H1 (cell line): ENCODE results near the gene SHROOM3. TPM values are rescaled to one million over a fixed set of nuclear protein-coding genes. Genes with fewer than 3 reads are reported as not detected.

ENCODE experiments used
- CTCF ChIA-PET: fragments of 300-600 bp; sonication (Branson Sonifier 250); formaldehyde crosslinking; loops from one replicate; lab custom pipeline; 2021; ENCODE audit not compliant: partially characterized antibody; lab: Charles Lee
- POLR2A ChIA-PET: fragments of 300-600 bp; sonication (Branson Sonifier 250); formaldehyde crosslinking; loops from one replicate; lab custom pipeline; 2021; ENCODE audit warnings: inconsistent platforms; ENCODE audit not compliant: partially characterized antibody; lab: Charles Lee
- DNase-seq, 2 experiments: peaks; one replicate each; pipeline versions ENCODE4 v3.0.0 to v3.0.0-alpha.2; 2010 to 2022; ENCODE audit warnings: low spot score in 2 of 2, low read depth in 1 of 2, mixed read lengths in 1 of 2
- FAIRE-seq: peaks from 2 replicates; lab custom pipeline; 2011; peaks lifted over from hg19 to GRCh38; lab: Jason Lieb, UNC
- H2AFZ ChIP-seq: 2 replicates; pipeline ENCODE4 v1.8.1; 2012; ENCODE audit warnings: low read length, inconsistent platforms
- H2AK5ac ChIP-seq: 2 replicates; pipeline ENCODE4 v1.6.1; 2013; ENCODE audit warnings: low read depth, low read length
- H2BK120ac ChIP-seq: replicated peaks from 2 replicates; pipeline ENCODE3; 2013; ENCODE audit warnings: low read depth, low read length, inconsistent platforms
- H2BK12ac ChIP-seq: 2 replicates; pipeline ENCODE4 v1.6.1; 2013; ENCODE audit warnings: low read depth, low read length
- H2BK15ac ChIP-seq: 2 replicates; pipeline ENCODE4 v1.6.1; 2013; ENCODE audit warnings: low read length
- H2BK20ac ChIP-seq: 2 replicates; pipeline ENCODE4 v1.6.1; 2013; ENCODE audit warnings: low read length
- H2BK5ac ChIP-seq: 2 replicates; pipeline ENCODE4 v1.6.1; 2013; ENCODE audit warnings: low read depth, low read length
- H3K14ac ChIP-seq: 2 replicates; pipeline ENCODE4 v1.6.1; 2013; ENCODE audit warnings: inconsistent platforms; ENCODE audit not compliant: insufficient read length
- H3K18ac ChIP-seq: 2 replicates; pipeline ENCODE4 v1.6.1; 2013; ENCODE audit warnings: low read length; ENCODE audit errors: extremely low read depth
- H3K23ac ChIP-seq: 2 replicates; pipeline ENCODE4 v1.6.1; 2013; ENCODE audit warnings: inconsistent platforms; ENCODE audit not compliant: insufficient read length
- H3K23me2 ChIP-seq: 2 replicates; pipeline ENCODE4 v1.6.1; 2013; ENCODE audit warnings: low read depth, low read length
- H3K27ac ChIP-seq: 2 replicates; pipeline ENCODE4 v1.6.1; 2011; ENCODE audit warnings: low read depth, low read length, inconsistent platforms
- H3K27me3 ChIP-seq, 4 experiments: replicated peaks in 1 of 4; 1 replicate in 1 of 4; 2 replicates in 3 of 4; pipeline versions ENCODE4 v1.6.1 to v1.8.1; 2011 to 2013; ENCODE audit warnings: low read length in 3 of 4, mild to moderate bottlenecking in 3 of 4, inconsistent platforms in 2 of 4, mixed read lengths in 2 of 4, moderate library complexity in 1 of 4; ENCODE audit not compliant: control insufficient read depth in 3 of 4, insufficient read depth in 3 of 4; ENCODE audit errors: extremely low read depth in 1 of 4
- H3K36me3 ChIP-seq, 4 experiments: 2 replicates each; pipeline versions ENCODE4 v1.6.1 to v1.8.1; 2011 to 2013; ENCODE audit warnings: mild to moderate bottlenecking in 4 of 4, low read length in 3 of 4, moderate library complexity in 2 of 4, control low read depth in 1 of 4, inconsistent platforms in 1 of 4; ENCODE audit not compliant: insufficient read depth in 4 of 4, control insufficient read depth in 2 of 4
- H3K4ac ChIP-seq: replicated peaks from 2 replicates; pipeline ENCODE3; 2013; ENCODE audit warnings: low read length, low read depth, mixed read lengths, inconsistent platforms; ENCODE audit not compliant: insufficient read length
- H3K4me1 ChIP-seq, 4 experiments: replicated peaks in 1 of 4; 1 replicate in 1 of 4; 2 replicates in 3 of 4; pipeline versions ENCODE4 v1.6.1 to v1.8.1; 2011 to 2013; ENCODE audit warnings: low read length in 3 of 4, inconsistent platforms in 2 of 4, mixed read lengths in 1 of 4; ENCODE audit not compliant: insufficient read depth in 4 of 4, control insufficient read depth in 3 of 4
- H3K4me2 ChIP-seq, 2 experiments: 2 replicates each; pipeline versions ENCODE4 v1.6.1 to v1.8.1; 2011 to 2013; ENCODE audit warnings: low read depth in 2 of 2, low read length in 2 of 2, control low read depth in 1 of 2, inconsistent platforms in 1 of 2, mild to moderate bottlenecking in 1 of 2; ENCODE audit not compliant: insufficient read depth in 1 of 2
- H3K4me3 ChIP-seq, 4 experiments: fragments of 200-600, 300-600 bp in 1 of 4; sonication (generic), shearing (Covaris generic), sonication (Bioruptor Twin) in 1 of 4; 2 replicates each; pipeline versions ENCODE4 v1.5.1 to v1.8.1; 2011 to 2016; ENCODE audit warnings: low read length in 4 of 4, low read depth in 3 of 4, control low read depth in 2 of 4, inconsistent platforms in 2 of 4, mild to moderate bottlenecking in 2 of 4, mixed read lengths in 1 of 4, moderate library complexity in 1 of 4; ENCODE audit not compliant: insufficient read depth in 2 of 4; ENCODE audit errors: extremely low read depth in 1 of 4
- H3K56ac ChIP-seq: replicated peaks from 2 replicates; pipeline ENCODE3; 2013; ENCODE audit warnings: low read depth, mild to moderate bottlenecking, mixed read lengths, low read length, inconsistent platforms; ENCODE audit not compliant: insufficient read length
- H3K79me1 ChIP-seq: 2 replicates; pipeline ENCODE4 v1.6.1; 2013; ENCODE audit warnings: low read depth, low read length, control low read depth
- H3K79me2 ChIP-seq, 2 experiments: 2 replicates each; pipeline versions ENCODE4 v1.6.1 to v1.8.1; 2012 to 2013; ENCODE audit warnings: low read length in 2 of 2, mild to moderate bottlenecking in 2 of 2, inconsistent platforms in 1 of 2; ENCODE audit not compliant: insufficient read depth in 2 of 2, control insufficient read depth in 1 of 2
- H3K9ac ChIP-seq, 4 experiments: replicated peaks in 1 of 4; 1 replicate in 1 of 4; 2 replicates in 3 of 4; pipeline versions ENCODE4 v1.6.1 to v1.8.1; 2011 to 2013; ENCODE audit warnings: low read depth in 3 of 4, low read length in 3 of 4, control low read depth in 2 of 4, mild to moderate bottlenecking in 2 of 4, moderate library complexity in 2 of 4, inconsistent platforms in 1 of 4; ENCODE audit errors: extremely low read depth in 1 of 4
- H3K9me3 ChIP-seq, 2 experiments: 2 replicates each; pipeline versions ENCODE4 v1.6.1 to v1.8.1; 2012 to 2013; ENCODE audit warnings: mild to moderate bottlenecking in 2 of 2, moderate library complexity in 2 of 2, control low read depth in 1 of 2, inconsistent platforms in 1 of 2, low read depth in 1 of 2, low read length in 1 of 2, mixed read lengths in 1 of 2; ENCODE audit not compliant: insufficient read depth in 2 of 2
- H4K20me1 ChIP-seq, 2 experiments: replicated peaks in 1 of 2; 2 replicates each; pipeline versions ENCODE3 to v1.8.1; 2011 to 2013; ENCODE audit warnings: inconsistent platforms in 2 of 2, low read length in 2 of 2, mild to moderate bottlenecking in 1 of 2; ENCODE audit not compliant: insufficient read depth in 2 of 2, control insufficient read depth in 1 of 2
- H4K5ac ChIP-seq: 2 replicates; pipeline ENCODE4 v1.6.1; 2013; ENCODE audit warnings: low read length, low read depth, mixed read lengths, inconsistent platforms; ENCODE audit not compliant: insufficient read length
- H4K8ac ChIP-seq: 2 replicates; pipeline ENCODE4 v1.8.0; 2013; ENCODE audit warnings: mild to moderate bottlenecking, moderate library complexity, low read length, inconsistent platforms; ENCODE audit not compliant: insufficient read depth; ENCODE audit errors: extremely low read depth
- H4K91ac ChIP-seq: replicated peaks from 2 replicates; pipeline ENCODE3; 2013; ENCODE audit warnings: low read length, mixed read lengths, inconsistent platforms; ENCODE audit not compliant: insufficient read length
- BACH1 ChIP-seq: IDR thresholded peaks from 2 replicates; pipeline ENCODE4 v1.6.1; 2012; ENCODE audit warnings: low read length, improper control_type of control experiment
- SP2 ChIP-seq: IDR thresholded peaks from 2 replicates; pipeline ENCODE4 v1.6.1; 2012; ENCODE audit warnings: mild to moderate bottlenecking, low read length, inconsistent platforms
- WGBS, 2 experiments: shearing (Covaris generic) in 1 of 2; methylation state at CpG; one replicate each; pipeline versions ENCODE4 v1.1.6 to v1.1.7; 2013 to 2015; ENCODE audit warnings: low lambda C conversion rate in 2 of 2, mixed read lengths in 2 of 2, inconsistent platforms in 1 of 2, low coverage in 1 of 2, missing lambda C conversion rate in 1 of 2; ENCODE audit not compliant: insufficient replicate concordance in 2 of 2, insufficient coverage in 1 of 2, insufficient read length in 1 of 2; ENCODE audit errors: extremely low coverage in 1 of 2, missing lambda C conversion rate in 1 of 2; 5-methylcytosine and 5-hydroxymethylcytosine counted together
- polyA plus RNA-seq, 7 experiments: library from polyadenylated mRNA; depleted of rRNA in 3 of 7; stranded (reverse) in 5 of 7; unstranded in 2 of 7; fragments of >200 nt in 5 of 7; fragments of 200-250 nt in 2 of 7; gene quantifications; 1 replicate in 5 of 7; 2 replicates in 1 of 7; 4 replicates in 1 of 7; pipeline versions ENCODE4 v1.2.1 to v1.2.3, GENCODE V29; 2011 to 2013; ENCODE audit warnings: missing spikeins in 2 of 7, mixed read lengths in 2 of 7
- total RNA-seq: library from RNA; stranded (reverse); fragmentation: NEBNext Ultra II Directional; extraction: Animal tissue kit (Norgen Biotek cat#: 25700); gene quantifications from 2 replicates; pipeline ENCODE4 v1.2.1, GENCODE V29; 2021

Gene SHROOM3
- total and polyA plus RNA-seq, 2 of the 8 experiments (the other 6 are each of a cell fraction or from before 2014, with no cell fraction given), result 15.8 to 34.0 TPM

- H4K91ac ChIP-seq, result no peak overlapping the region
- H3K9ac ChIP-seq, result no peak overlapping the region
- H2BK120ac ChIP-seq, result no peak overlapping the region
- no peaks in the 10 kb centered on the region for H3K23me2 ChIP-seq
- no peak overlapping the region for H3K4me2 ChIP-seq
- 75% methylated on average over 3 of the region's 3 CpGs; no CpG with 5 or more reads in 1 of the 2 experiments for WGBS, 2 experiments
- no peak overlapping the region for H4K5ac ChIP-seq
- H3K4me1 ChIP-seq, result no peaks in the 10 kb centered on the region
- H4K20me1 ChIP-seq, result no peaks in the 10 kb centered on the region
- H2BK15ac ChIP-seq, result no peak overlapping the region
- no peak overlapping the region for H3K56ac ChIP-seq
- H3K14ac ChIP-seq, result no peak overlapping the region
- TF ChIP-seq SP2 (no peak), BACH1 (no peak)
- ChIA-PET POLR2A (interaction anchor here (0.6 to 1.3 kb wide), 2 partner anchors 9 to 146 kb away, joined by 3 read pairs; no protein-coding TSS in a partner anchor), CTCF (interaction anchor here (0.5 to 2.4 kb wide), 7 partner anchors 12 to 348 kb away, joined by 3 to 13 read pairs (median 3); partner anchors contain the start of gene SHROOM3)
- no peak overlapping the region for H2BK12ac ChIP-seq
- DNase-seq (no peak), FAIRE-seq (no peak)
- no peaks in the 10 kb centered on the region for H3K9me3 ChIP-seq
- H3K36me3 ChIP-seq, result no peaks in the 10 kb centered on the region
- H2BK20ac ChIP-seq, result no peak overlapping the region
- no peak overlapping the region for H4K8ac ChIP-seq
- H2AK5ac ChIP-seq, result no peak overlapping the region
- no peaks in the 10 kb centered on the region for H3K79me1 ChIP-seq
- H3K4me3 ChIP-seq, result no peak overlapping the region
- H3K4ac ChIP-seq, result no peak overlapping the region
- no peak overlapping the region for H2BK5ac ChIP-seq
- H3K23ac ChIP-seq, result no peak overlapping the region
- no peak overlapping the region for H2AFZ ChIP-seq
- H3K27me3 ChIP-seq, result no peaks in the 10 kb centered on the region
- no peak overlapping the region for H3K18ac ChIP-seq
- H3K27ac ChIP-seq, result no peak overlapping the region
- H3K79me2 ChIP-seq, result no peaks in the 10 kb centered on the region
These were observed 57.0 kb downstream of the SHROOM3 start for GRCh38 chr4:76492055-76492454.
